ENCODE data around the gene C10orf120.

Gene C10orf120

GRCh38 chr10:122658356-122659049 is 41.1 kb downstream of the C10orf120 start:
- DNase-seq, result no peak

GRCh38 chr10:122657729-122658128 is 41.9 kb downstream of the C10orf120 start:
- no peak for DNase-seq

GRCh38 chr10:122657255-122657654 is 42.4 kb downstream of the C10orf120 start:
- DNase-seq, result no peak

GRCh38 chr10:122656741-122657140 is 42.9 kb downstream of the C10orf120 start:
- no peak for DNase-seq

- no peak for DNase-seq
Measured at GRCh38 chr10:122656308-122656705, 43.3 kb downstream of the C10orf120 start.

GRCh38 chr10:122655524-122656307 is 43.9 kb downstream of the C10orf120 start:
- DNase-seq, result no peak

GRCh38 chr10:122650331-122650730 is 49.3 kb downstream of the C10orf120 start:
- no peak for DNase-seq

- no peak for DNase-seq
Measured at GRCh38 chr10:122649903-122650302, 49.7 kb downstream of the C10orf120 start.

- no peak for DNase-seq
Measured at GRCh38 chr10:122648599-122649428, 50.8 kb downstream of the C10orf120 start.
